Suprapubic skin (tissue), 3 donors: Measurements from ENCODE around the gene RNGTT.

Experiments
- EP300 ChIP-seq: sonication (generic); formaldehyde crosslinking; IDR thresholded peaks from one replicate; pipeline ENCODE4 v1.6.1; 2017; ENCODE audit warnings: antibody characterized with exemption
- POLR2A ChIP-seq, 2 donors: fragments of 450-650 bp; IDR thresholded peaks; one replicate each; pipeline ENCODE4 v1.6.1; 2017; ENCODE audit warnings: antibody characterized with exemption in 2 of 2, mild to moderate bottlenecking in 2 of 2, moderate library complexity in 2 of 2
- TF ChIP-seq, protein P1 (sequence below), 2 donors: fragments of 200-600 bp in 1 of 2; fragments of 450-650 bp in 1 of 2; sonication (generic) in 1 of 2; IDR thresholded peaks; one replicate each; pipeline ENCODE4 v1.5.1; 2016 to 2019; ENCODE audit warnings: antibody characterized with exemption in 2 of 2, mild to moderate bottlenecking in 1 of 2, moderate library complexity in 1 of 2

DNA sequence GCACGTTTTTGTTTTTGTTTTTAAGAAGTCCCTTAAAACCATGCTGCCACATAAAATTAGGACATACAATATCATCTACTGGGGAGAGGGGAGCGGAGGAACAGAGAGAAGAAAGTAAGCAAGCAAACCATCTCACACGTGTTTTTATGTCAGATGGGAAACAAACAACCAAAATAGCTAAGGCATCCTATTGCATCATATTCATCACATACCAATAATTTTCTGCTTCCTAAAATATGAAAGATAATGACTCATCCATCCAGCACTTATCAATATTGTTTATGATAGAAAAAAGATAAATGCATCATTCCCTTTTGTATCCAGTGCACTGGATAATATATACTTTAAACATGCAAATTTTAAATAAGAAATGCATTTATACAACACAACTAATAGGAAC is 329.6 kb downstream of the RNGTT start:
- TF ChIP-seq EP300 = no peak
- TF ChIP-seq, protein P1, sequence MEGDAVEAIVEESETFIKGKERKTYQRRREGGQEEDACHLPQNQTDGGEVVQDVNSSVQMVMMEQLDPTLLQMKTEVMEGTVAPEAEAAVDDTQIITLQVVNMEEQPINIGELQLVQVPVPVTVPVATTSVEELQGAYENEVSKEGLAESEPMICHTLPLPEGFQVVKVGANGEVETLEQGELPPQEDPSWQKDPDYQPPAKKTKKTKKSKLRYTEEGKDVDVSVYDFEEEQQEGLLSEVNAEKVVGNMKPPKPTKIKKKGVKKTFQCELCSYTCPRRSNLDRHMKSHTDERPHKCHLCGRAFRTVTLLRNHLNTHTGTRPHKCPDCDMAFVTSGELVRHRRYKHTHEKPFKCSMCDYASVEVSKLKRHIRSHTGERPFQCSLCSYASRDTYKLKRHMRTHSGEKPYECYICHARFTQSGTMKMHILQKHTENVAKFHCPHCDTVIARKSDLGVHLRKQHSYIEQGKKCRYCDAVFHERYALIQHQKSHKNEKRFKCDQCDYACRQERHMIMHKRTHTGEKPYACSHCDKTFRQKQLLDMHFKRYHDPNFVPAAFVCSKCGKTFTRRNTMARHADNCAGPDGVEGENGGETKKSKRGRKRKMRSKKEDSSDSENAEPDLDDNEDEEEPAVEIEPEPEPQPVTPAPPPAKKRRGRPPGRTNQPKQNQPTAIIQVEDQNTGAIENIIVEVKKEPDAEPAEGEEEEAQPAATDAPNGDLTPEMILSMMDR (IDR thresholded peaks at IDR 0.05) = no peak
- no peak for TF ChIP-seq POLR2A (IDR thresholded peaks at IDR 0.05)
